Endothelial cell of umbilical vein (primary cell): ENCODE results near the gene KIAA2012. TPM values are rescaled to one million over a fixed set of nuclear protein-coding genes. Genes with fewer than 3 reads are reported as not detected.

Experiments used
- BruUV-seq: library from RNA; stranded (reverse); fragments of 400-500 nt; replicated peaks from 2 replicates; lab custom pipeline; 2021; lab: Mats Ljungman, UMichigan
- CTCF ChIA-PET: fragments of 300-600, 350-600 bp; sonication (Branson Sonifier 250); formaldehyde crosslinking; loops from one replicate; lab custom pipeline; 2021; ENCODE audit warnings: antibody characterized with exemption, inconsistent platforms; lab: Charles Lee
- POLR2A ChIA-PET: fragments of 300-600, 350-600 bp; sonication (Branson Sonifier 250); formaldehyde crosslinking; loops from one replicate; lab custom pipeline; 2021; ENCODE audit warnings: antibody characterized with exemption, inconsistent platforms; lab: Charles Lee
- DNase-seq: peaks from one replicate; pipeline ENCODE4 v3.0.0-alpha.2; 2011; ENCODE audit warnings: low read depth, low spot score
- FAIRE-seq: peaks from 2 replicates; lab custom pipeline; 2011; peaks lifted over from hg19 to GRCh38; lab: Jason Lieb, UNC
- H2AFZ ChIP-seq: 2 replicates; pipeline ENCODE4 v1.6.0; 2012; ENCODE audit warnings: low read depth, low read length, control low read depth, inconsistent platforms
- H3K27ac ChIP-seq: 2 replicates; pipeline ENCODE4 v1.5.1; 2011; ENCODE audit warnings: low read depth, mild to moderate bottlenecking, control low read depth, low read length, moderate library complexity; ENCODE audit not compliant: insufficient read depth
- H3K27me3 ChIP-seq, 2 experiments: 2 replicates each; pipeline versions ENCODE4 v1.6.0 to v1.6.1; 2011; ENCODE audit warnings: low read length in 2 of 2, mixed read lengths in 1 of 2; ENCODE audit not compliant: control insufficient read depth in 2 of 2, insufficient read depth in 2 of 2
- H3K36me3 ChIP-seq, 2 experiments: 2 replicates in 1 of 2; 3 replicates in 1 of 2; pipeline ENCODE4 v1.5.1; 2011; ENCODE audit warnings: low read length in 2 of 2, mild to moderate bottlenecking in 1 of 2, moderate library complexity in 1 of 2; ENCODE audit not compliant: control insufficient read depth in 2 of 2, insufficient read depth in 2 of 2; ENCODE audit errors: extremely low read depth in 1 of 2
- H3K4me1 ChIP-seq: 3 replicates; pipeline ENCODE4 v1.5.1; 2011; ENCODE audit warnings: mild to moderate bottlenecking, low read length; ENCODE audit not compliant: control insufficient read depth, insufficient read depth; ENCODE audit errors: extremely low read depth
- H3K4me2 ChIP-seq: 2 replicates; pipeline ENCODE4 v1.6.1; 2011; ENCODE audit warnings: low read length, control low read depth, mixed read lengths; ENCODE audit not compliant: insufficient read depth
- H3K4me3 ChIP-seq, 3 experiments: fragments of 200-600 bp in 1 of 3; sonication (generic), shearing (Covaris generic) in 1 of 3; replicated peaks in 1 of 3; 2 replicates each; pipeline ENCODE4 v1.5.1; 2011 to 2016; ENCODE audit warnings: control low read depth in 3 of 3, low read length in 3 of 3, mild to moderate bottlenecking in 2 of 3, inconsistent platforms in 1 of 3, low read depth in 1 of 3, moderate library complexity in 1 of 3; ENCODE audit not compliant: insufficient read depth in 1 of 3
- H3K79me2 ChIP-seq: 2 replicates; pipeline ENCODE4 v1.6.0; 2012; ENCODE audit warnings: low read length, inconsistent platforms; ENCODE audit not compliant: control insufficient read depth, insufficient read depth
- H3K9ac ChIP-seq: replicated peaks from 2 replicates; pipeline ENCODE3; 2011; ENCODE audit warnings: low read length, control low read depth; ENCODE audit not compliant: insufficient read depth; ENCODE audit errors: extremely low read depth
- H3K9me1 ChIP-seq: replicated peaks from 3 replicates; pipeline ENCODE4 v1.6.0; 2011; ENCODE audit warnings: mild to moderate bottlenecking, low read length; ENCODE audit not compliant: control insufficient read depth, insufficient read depth; ENCODE audit errors: extremely low read depth
- H3K9me3 ChIP-seq: replicated peaks from 2 replicates; pipeline ENCODE4 v1.5.1; 2012; ENCODE audit warnings: low read length, inconsistent platforms; ENCODE audit not compliant: control insufficient read depth, insufficient read depth
- H4K20me1 ChIP-seq: replicated peaks from 2 replicates; pipeline ENCODE3; 2011; ENCODE audit warnings: mild to moderate bottlenecking, low read length; ENCODE audit not compliant: control insufficient read depth, insufficient read depth; ENCODE audit errors: extremely low read depth
- EZH2 ChIP-seq: IDR thresholded peaks from 2 replicates; pipeline ENCODE4 v1.6.1; 2012; ENCODE audit warnings: borderline replicate concordance, low read depth, mild to moderate bottlenecking, moderate library complexity, low read length, inconsistent platforms; ENCODE audit not compliant: severe bottlenecking
- FOS ChIP-seq: IDR thresholded peaks from 2 replicates; pipeline ENCODE4 v1.6.1; 2011; ENCODE audit warnings: mild to moderate bottlenecking, low read length, moderate library complexity, borderline replicate concordance; ENCODE audit not compliant: insufficient read depth
- GATA2 ChIP-seq: IDR thresholded peaks from 2 replicates; pipeline ENCODE4 v1.7.0; 2011; ENCODE audit warnings: low read depth, mild to moderate bottlenecking, moderate library complexity, mixed read lengths, low read length; ENCODE audit not compliant: insufficient read length, insufficient read depth
- JUN ChIP-seq: IDR thresholded peaks from 2 replicates; pipeline ENCODE4 v1.6.1; 2011; ENCODE audit warnings: borderline replicate concordance, low read depth; ENCODE audit not compliant: insufficient read length, insufficient read depth
- MYC ChIP-seq: IDR thresholded peaks from one replicate; pipeline ENCODE4 v1.6.1; 2011; ENCODE audit warnings: mild to moderate bottlenecking, low read depth, low read length
- POLR2A ChIP-seq: IDR thresholded peaks from 2 replicates; pipeline ENCODE4 v1.6.1; 2012; ENCODE audit warnings: low read depth, mild to moderate bottlenecking, control low read depth, low read length
- POLR2AphosphoS5 ChIP-seq: IDR thresholded peaks from 2 replicates; pipeline ENCODE4 v1.6.1; 2012; ENCODE audit warnings: low read depth, mild to moderate bottlenecking, control low read depth, low read length, moderate library complexity; ENCODE audit not compliant: insufficient read depth
- dilution Hi-C: fragments of 300-500 bp; cut with MboI; formaldehyde crosslinking; loops from one replicate; pipeline ENCODE4 v1.15.0; 2019; ENCODE audit warnings: low sequenced_read_pairs; ENCODE audit not compliant: extremely low pct_ligation_motif_present
- intact Hi-C: fragments of 100-400 bp; cut with micrococcal nuclease; formaldehyde crosslinking; loops from one replicate; pipeline ENCODE4 v1.10.0; 2022
- polyA plus RNA-seq, 4 experiments: library from polyadenylated mRNA; depleted of rRNA in 3 of 4; stranded (reverse) in 3 of 4; unstranded in 1 of 4; fragments of >200 nt; gene quantifications; 2 replicates each; pipeline versions ENCODE4 v1.2.1 to v1.2.3, GENCODE V29; 2011 to 2012; ENCODE audit warnings: missing spikeins in 1 of 4
- total RNA-seq: library from RNA; stranded (reverse); gene quantifications from 2 replicates; pipeline ENCODE4 v1.2.3, GENCODE V29; 2021
- TF ChIP-seq, protein P1 (sequence below): IDR thresholded peaks from 2 replicates; pipeline ENCODE4 v1.6.1; 2011; ENCODE audit not compliant: insufficient read depth, insufficient read length
- TF ChIP-seq, protein P2 (sequence below), 2 donors: IDR thresholded peaks; 1 replicate in 1 of 2; 2 replicates in 1 of 2; pipeline ENCODE4 v1.5.1; 2011; ENCODE audit warnings: low read length in 2 of 2, mild to moderate bottlenecking in 2 of 2, moderate library complexity in 2 of 2, control low read depth in 1 of 2, inconsistent platforms in 1 of 2, low read depth in 1 of 2; ENCODE audit not compliant: insufficient read depth in 1 of 2; ENCODE audit errors: extremely low read depth in 1 of 2

KIAA2012 gene
- total and polyA plus RNA-seq, 2 donors (not counting 3 experiments of a cell fraction or from before 2014, with no cell fraction given): not detected

DNA sequence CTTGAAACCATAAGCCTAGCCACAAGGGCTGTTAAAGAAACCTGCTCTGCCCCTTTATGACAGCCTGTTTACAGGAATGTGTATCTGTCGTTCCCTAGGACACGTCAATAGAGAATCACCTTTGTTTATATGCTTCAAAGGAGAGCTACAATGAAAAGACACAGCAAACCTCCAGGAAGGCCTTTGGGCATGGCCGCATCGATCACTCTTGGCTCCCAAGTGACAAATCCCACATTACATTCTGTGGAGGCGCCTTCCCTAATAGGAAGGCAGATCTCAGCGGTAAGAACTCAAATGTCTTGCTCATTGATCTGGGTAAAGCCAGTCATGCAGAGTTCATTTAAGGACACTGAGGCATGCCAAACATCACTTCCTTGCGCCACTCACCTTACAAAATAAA is 26.5 kb downstream of the KIAA2012 start:
- dilution Hi-C loops: no loop called here
- H3K4me1 ChIP-seq: no peaks in the 10 kb centered on the region
- no peak overlapping the region for H3K4me3 ChIP-seq
- TF ChIP-seq, protein P1, sequence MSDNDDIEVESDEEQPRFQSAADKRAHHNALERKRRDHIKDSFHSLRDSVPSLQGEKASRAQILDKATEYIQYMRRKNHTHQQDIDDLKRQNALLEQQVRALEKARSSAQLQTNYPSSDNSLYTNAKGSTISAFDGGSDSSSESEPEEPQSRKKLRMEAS: no peak
- no peak for TF ChIP-seq FOS
- TF ChIP-seq GATA2: no peak
- TF ChIP-seq EZH2: no peak
- TF ChIP-seq, protein P2, sequence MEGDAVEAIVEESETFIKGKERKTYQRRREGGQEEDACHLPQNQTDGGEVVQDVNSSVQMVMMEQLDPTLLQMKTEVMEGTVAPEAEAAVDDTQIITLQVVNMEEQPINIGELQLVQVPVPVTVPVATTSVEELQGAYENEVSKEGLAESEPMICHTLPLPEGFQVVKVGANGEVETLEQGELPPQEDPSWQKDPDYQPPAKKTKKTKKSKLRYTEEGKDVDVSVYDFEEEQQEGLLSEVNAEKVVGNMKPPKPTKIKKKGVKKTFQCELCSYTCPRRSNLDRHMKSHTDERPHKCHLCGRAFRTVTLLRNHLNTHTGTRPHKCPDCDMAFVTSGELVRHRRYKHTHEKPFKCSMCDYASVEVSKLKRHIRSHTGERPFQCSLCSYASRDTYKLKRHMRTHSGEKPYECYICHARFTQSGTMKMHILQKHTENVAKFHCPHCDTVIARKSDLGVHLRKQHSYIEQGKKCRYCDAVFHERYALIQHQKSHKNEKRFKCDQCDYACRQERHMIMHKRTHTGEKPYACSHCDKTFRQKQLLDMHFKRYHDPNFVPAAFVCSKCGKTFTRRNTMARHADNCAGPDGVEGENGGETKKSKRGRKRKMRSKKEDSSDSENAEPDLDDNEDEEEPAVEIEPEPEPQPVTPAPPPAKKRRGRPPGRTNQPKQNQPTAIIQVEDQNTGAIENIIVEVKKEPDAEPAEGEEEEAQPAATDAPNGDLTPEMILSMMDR (IDR thresholded peaks at IDR 0.05; ENCODE audit: extremely low read depth in 1 of 2, insufficient read depth in 1 of 2, low read depth in 1 of 2, low read length in 2 of 2): no peak
- TF ChIP-seq POLR2AphosphoS5: no peak
- TF ChIP-seq MYC: no peak
- no peak for TF ChIP-seq POLR2A
- TF ChIP-seq JUN: no peak
- no peaks in the 10 kb centered on the region for H3K9me1 ChIP-seq
- no peak for DNase-seq
- H3K27me3 ChIP-seq: peaks cover 4 to 20% of the 10 kb centered on the region in 2 experiments
- no peaks in the 10 kb centered on the region for H3K79me2 ChIP-seq
- H4K20me1 ChIP-seq: no peaks in the 10 kb centered on the region
- no TSS peak for BruUV-seq
- no peak overlapping the region for H3K27ac ChIP-seq
- no peak overlapping the region for H2AFZ ChIP-seq
- H3K4me2 ChIP-seq: no peak overlapping the region
- POLR2A ChIA-PET: interaction anchor here (0.6 kb wide), 1 partner anchor 51 kb away, joined by 3 read pairs; no protein-coding TSS in a partner anchor
- FAIRE-seq: no peak
- intact Hi-C loops: no loop called here
- no peaks in the 10 kb centered on the region for H3K36me3 ChIP-seq
- H3K9ac ChIP-seq: no peak overlapping the region
- no peaks in the 10 kb centered on the region for H3K9me3 ChIP-seq
- CTCF ChIA-PET: no interaction called here
